HepG2 (cell line): Measurements from ENCODE around the gene PIGL. TPM values are rescaled to one million over a fixed set of nuclear protein-coding genes. Genes with fewer than 3 reads are reported as not detected.

Experiments
- CBX5 ChIP-seq: sonication (generic); formaldehyde crosslinking; IDR thresholded peaks from 2 replicates; pipeline ENCODE4 v1.4.0; 2020; ENCODE audit warnings: missing genetic modification reagents, borderline replicate concordance
- CREB3 ChIP-seq: sonication (generic); formaldehyde crosslinking; IDR thresholded peaks from 2 replicates; pipeline ENCODE4 v1.5.0; 2020; ENCODE audit warnings: missing genetic modification reagents
- HIC2 ChIP-seq: sonication (generic); formaldehyde crosslinking; IDR thresholded peaks from 2 replicates; pipeline ENCODE4 v1.9.0; 2022; ENCODE audit warnings: low read depth, missing genetic modification reagents
- KDM1A ChIP-seq: IDR thresholded peaks from 2 replicates; pipeline ENCODE4 v1.6.1; 2016; ENCODE audit warnings: missing compliant biosample characterization
- KLF13 ChIP-seq: sonication (generic); formaldehyde crosslinking; IDR thresholded peaks from 2 replicates; pipeline ENCODE4 v1.4.0; 2020; ENCODE audit warnings: mild to moderate bottlenecking, missing genetic modification reagents
- NFRKB ChIP-seq: fragments of 450-650 bp; IDR thresholded peaks from 2 replicates; pipeline ENCODE4 v1.6.1; 2017
- RFX3 ChIP-seq: IDR thresholded peaks from 2 replicates; pipeline ENCODE4 v1.6.1; 2016; ENCODE audit warnings: missing biosample characterization, missing genetic modification reagents
- SALL1 ChIP-seq: sonication (generic); formaldehyde crosslinking; IDR thresholded peaks from 2 replicates; pipeline ENCODE4 v1.8.0; 2022; ENCODE audit warnings: mild to moderate bottlenecking, missing genetic modification reagents
- TIGD3 ChIP-seq: sonication (generic); formaldehyde crosslinking; IDR thresholded peaks from 2 replicates; pipeline ENCODE4 v1.5.1; 2020; ENCODE audit warnings: mild to moderate bottlenecking, missing genetic modification reagents, borderline replicate concordance
- ZNF180 ChIP-seq: sonication (generic); formaldehyde crosslinking; IDR thresholded peaks from 2 replicates; pipeline ENCODE4 v1.4.0; 2020; ENCODE audit warnings: low read depth, missing genetic modification reagents, borderline replicate concordance
- ZNF367 ChIP-seq: sonication (generic); formaldehyde crosslinking; IDR thresholded peaks from 2 replicates; pipeline ENCODE4 v1.4.0; 2020; ENCODE audit warnings: missing genetic modification reagents, borderline replicate concordance
- ZNF446 ChIP-seq: sonication (generic); formaldehyde crosslinking; IDR thresholded peaks from 2 replicates; pipeline ENCODE4 v1.5.0; 2020; ENCODE audit warnings: mild to moderate bottlenecking, missing genetic modification reagents
- ZNF570 ChIP-seq: sonication (generic); formaldehyde crosslinking; IDR thresholded peaks from 2 replicates; pipeline ENCODE4 v1.4.0; 2020; ENCODE audit warnings: mild to moderate bottlenecking, missing genetic modification reagents, borderline replicate concordance
- polyA plus RNA-seq, 8 experiments: library from polyadenylated mRNA; depleted of rRNA in 3 of 8; stranded (reverse) in 7 of 8; unstranded in 1 of 8; fragments of >200 nt; fragmentation: Illumina TruSeq in 4 of 8; extraction: Trizol in 4 of 8; gene quantifications; 2 replicates each; pipeline versions ENCODE4 v1.2.1 to v1.2.3, GENCODE V29; 2011 to 2016; ENCODE audit warnings: low read depth in 4 of 8, missing spikeins in 1 of 8, mixed read lengths in 1 of 8; ENCODE audit not compliant: insufficient read depth in 1 of 8
- total RNA-seq, 5 experiments: library from RNA; depleted of rRNA; stranded (reverse); fragments of >200 nt; fragmentation: Illumina TruSeq; extraction: Trizol; gene quantifications; 2 replicates each; pipeline ENCODE4 v1.2.3, GENCODE V29; 2016; ENCODE audit warnings: low read depth in 1 of 5

The PIGL gene
- total and polyA plus RNA-seq, 2 of the 13 experiments (the other 11 are each of a cell fraction or from before 2014, with no cell fraction given): 28.5 to 63.8 TPM

- no peak for TF ChIP-seq TIGD3 (CRISPR knock-in tag)
- TF ChIP-seq NFRKB: no peak
- no peak for TF ChIP-seq KLF13 (CRISPR knock-in tag)
- no peak for TF ChIP-seq ZNF367 (CRISPR knock-in tag)
- no peak for TF ChIP-seq KDM1A
- TF ChIP-seq ZNF570 (CRISPR knock-in tag): no peak
- no peak for TF ChIP-seq SALL1
- TF ChIP-seq CREB3 (CRISPR knock-in tag): no peak
- TF ChIP-seq RFX3: no peak
- no peak for TF ChIP-seq ZNF180
- no peak for TF ChIP-seq CBX5
- no peak for TF ChIP-seq ZNF446 (CRISPR knock-in tag)
- TF ChIP-seq HIC2 (CRISPR knock-in tag): no peak
Observed at GRCh38 chr17:16300554-16300953, 83.5 kb downstream of the PIGL start (continued).
